Common myeloid progenitor, CD34-positive (primary cell): Measurements from ENCODE around the gene GSTM2.

Source experiments
- CTCF ChIA-PET: fragments of 350-600 bp; sonication (Branson Sonifier 250); formaldehyde crosslinking; loops from one replicate; lab custom pipeline; 2021; ENCODE audit warnings: antibody characterized with exemption; lab: Charles Lee
- POLR2A ChIA-PET: fragments of 350-600 bp; sonication (Branson Sonifier 250); formaldehyde crosslinking; loops from one replicate; lab custom pipeline; 2021; ENCODE audit warnings: antibody characterized with exemption; lab: Charles Lee
- DNase-seq, 3 donors: peaks; one replicate each; pipeline versions ENCODE4 v3.0.0 to v3.0.0-alpha.2; 2013
- H3K27ac ChIP-seq, 2 experiments: 1 replicate in 1 of 2; 2 replicates in 1 of 2; pipeline ENCODE4 v1.7.0; 2013; ENCODE audit warnings: inconsistent platforms in 2 of 2, low read length in 2 of 2, mild to moderate bottlenecking in 2 of 2, low read depth in 1 of 2, moderate library complexity in 1 of 2; ENCODE audit not compliant: severe bottlenecking in 2 of 2, insufficient read depth in 1 of 2, poor library complexity in 1 of 2
- H3K27me3 ChIP-seq, 5 experiments: replicated peaks in 2 of 5; 1 replicate in 3 of 5; 2 replicates in 2 of 5; pipeline versions ENCODE4 v1.6.1 to v1.7.0; 2013; ENCODE audit warnings: low read length in 4 of 5, mild to moderate bottlenecking in 2 of 5, moderate library complexity in 2 of 5, inconsistent platforms in 1 of 5; ENCODE audit not compliant: insufficient read depth in 5 of 5, control insufficient read depth in 4 of 5
- H3K36me3 ChIP-seq, 4 experiments: 1 replicate in 2 of 4; 2 replicates in 2 of 4; pipeline versions ENCODE4 v1.6.1 to v1.7.0; 2013; ENCODE audit warnings: low read length in 3 of 4, control low read depth in 1 of 4, mild to moderate bottlenecking in 1 of 4; ENCODE audit not compliant: control insufficient read depth in 4 of 4, insufficient read depth in 4 of 4
- H3K4me1 ChIP-seq, 4 experiments: 1 replicate in 3 of 4; 2 replicates in 1 of 4; pipeline versions ENCODE4 v1.6.1 to v1.7.1; 2013; ENCODE audit warnings: low read length in 3 of 4, mild to moderate bottlenecking in 3 of 4, control low read depth in 1 of 4, inconsistent platforms in 1 of 4, moderate library complexity in 1 of 4; ENCODE audit not compliant: control insufficient read depth in 4 of 4, insufficient read depth in 4 of 4; ENCODE audit errors: control extremely low read depth in 1 of 4
- H3K4me3 ChIP-seq, 7 experiments: 1 replicate in 4 of 7; 2 replicates in 3 of 7; pipeline versions ENCODE4 v1.5.1 to v1.7.0; 2013; ENCODE audit warnings: mild to moderate bottlenecking in 7 of 7, low read length in 6 of 7, moderate library complexity in 6 of 7, inconsistent platforms in 2 of 7, low read depth in 2 of 7, control low read depth in 1 of 7; ENCODE audit not compliant: insufficient read depth in 4 of 7, control insufficient read depth in 1 of 7; ENCODE audit errors: extremely low read depth in 1 of 7
- H3K9me3 ChIP-seq, 5 experiments: 1 replicate in 4 of 5; 2 replicates in 1 of 5; pipeline versions ENCODE4 v1.6.1 to v1.7.1; 2013; ENCODE audit warnings: low read length in 4 of 5, mild to moderate bottlenecking in 2 of 5, inconsistent platforms in 1 of 5, low read depth in 1 of 5, moderate library complexity in 1 of 5; ENCODE audit not compliant: control insufficient read depth in 4 of 5, insufficient read depth in 2 of 5; ENCODE audit errors: control extremely low read depth in 1 of 5
- WGBS: methylation state at CpG from one replicate; pipeline ENCODE4 v1.1.5; 2013; ENCODE audit not compliant: insufficient coverage; 5-methylcytosine and 5-hydroxymethylcytosine counted together

GSTM2 gene

DNA sequence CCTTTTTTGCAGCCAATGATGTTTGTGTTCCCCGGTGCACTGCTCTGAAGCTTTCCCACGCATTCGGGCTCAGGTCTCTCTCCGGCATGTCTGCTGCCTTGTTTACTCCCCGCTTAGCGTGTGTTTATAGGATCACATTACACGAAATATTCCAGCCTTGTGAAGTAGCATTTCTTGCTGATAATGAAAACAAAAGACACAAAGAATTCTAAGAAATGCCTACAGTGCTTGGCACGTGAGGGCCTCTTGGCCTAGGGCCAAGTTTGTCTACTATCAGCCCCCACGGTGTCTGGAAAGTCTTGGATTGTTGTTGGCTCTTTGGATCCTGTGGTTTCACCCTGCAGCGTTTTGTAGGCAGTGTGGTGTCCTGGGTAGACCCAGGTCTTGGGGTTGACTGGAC is 23.2 kb upstream of the GSTM2 start:
- H3K9me3 ChIP-seq = peaks cover 0 to 3% (median 0%) of the 10 kb centered on the region in 5 experiments
- H3K4me1 ChIP-seq = peaks cover 0 to 38% (median 14%) of the 10 kb centered on the region in 4 experiments
- H3K27ac ChIP-seq = no peak overlapping the region
- ChIA-PET POLR2A (no interaction called here), CTCF (interaction anchor here (1.4 to 25.8 kb wide), 4 partner anchors 11 to 133 kb away, joined by 3 to 430 read pairs (median 276); partner anchors contain the start of genes GNAI3, GPR61 and GSTM4)
- 30% methylated on average over 2 of the region's 10 CpGs for WGBS
- H3K4me3 ChIP-seq = no peak overlapping the region
- no peak for DNase-seq
- H3K27me3 ChIP-seq = no peaks in the 10 kb centered on the region
- no peaks in the 10 kb centered on the region for H3K36me3 ChIP-seq

DNA sequence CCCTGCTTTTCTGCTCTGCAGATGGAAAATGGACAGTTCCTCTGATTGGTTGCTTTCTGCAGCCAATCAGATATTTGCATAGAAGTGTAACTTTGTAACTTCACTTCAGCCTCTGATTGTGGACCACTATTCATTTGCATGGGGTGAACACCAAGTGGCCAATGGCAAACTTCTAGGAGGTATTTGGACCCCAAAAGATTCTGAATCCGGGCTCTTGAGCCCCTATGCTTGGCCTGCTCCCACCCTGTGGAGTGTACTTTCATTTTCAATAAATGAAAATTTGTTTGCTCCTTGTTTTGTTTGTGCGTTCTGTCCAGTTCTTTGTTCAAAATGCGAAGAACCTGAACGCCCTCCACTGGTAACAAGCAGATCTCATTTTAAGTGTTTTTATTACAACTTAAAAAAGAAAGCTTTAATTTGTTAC is 18.4 kb upstream of the GSTM2 start:
- peak; percentile 48 to 80 (median 70) for DNase-seq
- Histone ChIP-seq H3K9me3 (peaks cover 0 to 3% (median 0%) of the 10 kb centered on the region in 5 experiments), H3K4me1 (peaks cover 0 to 6% (median 0%) of the 10 kb centered on the region in 4 experiments), H3K27me3 (peaks cover 0 to 2% (median 0%) of the 10 kb centered on the region in 5 experiments), H3K36me3 (no peaks in the 10 kb centered on the region), H3K27ac (no peak overlapping the region), H3K4me3 (peak overlapping the region in 3 of 7 experiments; percentile 34 to 68 (median 38))
- 50% methylated on average over 1 of the region's 4 CpGs for WGBS
- POLR2A ChIA-PET = no interaction called here
- CTCF ChIA-PET = interaction anchor here (0.7 to 15.1 kb wide), 19 partner anchors 11 to 380 kb away, joined by 3 to 233 read pairs (median 6); partner anchors contain the start of genes AHCYL1, GSTM1 and GSTM2

DNA sequence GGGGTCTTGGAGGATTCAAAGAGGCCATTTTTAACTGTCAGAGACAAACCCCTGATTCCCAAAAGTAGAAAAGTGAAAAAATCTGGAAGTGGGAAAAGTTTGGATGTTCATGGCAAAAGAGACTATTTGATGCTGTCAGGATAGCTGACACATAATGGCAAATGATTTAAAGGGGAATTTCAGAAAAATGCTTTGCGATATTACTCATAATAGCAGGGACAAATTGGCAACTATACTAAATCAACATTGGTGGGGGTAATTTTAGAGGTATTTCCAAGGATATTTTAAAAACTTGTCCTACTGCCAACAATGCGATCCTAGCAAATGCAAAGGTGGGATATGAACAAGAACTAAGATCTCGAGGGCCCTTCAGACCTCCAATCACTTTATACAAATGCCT is 17.2 kb upstream of the GSTM2 start:
- POLR2A ChIA-PET = no interaction called here

DNA sequence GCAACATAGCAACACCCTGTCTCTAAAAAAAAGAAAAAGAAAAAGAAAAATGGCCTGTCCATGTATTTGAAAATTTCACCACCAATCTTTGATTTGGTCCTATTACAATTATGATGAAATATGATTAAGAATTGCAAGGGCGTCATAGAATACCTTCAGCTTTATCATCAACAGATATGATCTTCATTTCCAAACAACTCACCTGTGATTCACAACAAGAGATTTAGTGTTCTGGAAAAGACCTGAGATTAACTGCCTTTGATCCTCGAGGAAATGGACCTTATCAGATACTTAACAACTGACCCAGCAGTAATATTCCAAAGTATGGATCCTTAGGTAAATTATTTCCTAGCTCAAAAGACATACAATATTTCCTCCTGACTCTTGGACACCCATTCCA is 15.5 kb upstream of the GSTM2 start:
- Histone ChIP-seq H3K4me3 (no peak overlapping the region), H3K27me3 (peaks cover 0 to 2% (median 0%) of the 10 kb centered on the region in 5 experiments), H3K9me3 (no peaks in the 10 kb centered on the region), H3K27ac (no peak overlapping the region), H3K36me3 (no peaks in the 10 kb centered on the region), H3K4me1 (peaks cover 0 to 23% (median 15%) of the 10 kb centered on the region in 4 experiments)
- POLR2A ChIA-PET = no interaction called here
- WGBS = 88% methylated on average over 1 of the region's 2 CpGs
- DNase-seq = no peak
- CTCF ChIA-PET = interaction anchor here (1.1 to 15.1 kb wide), 8 partner anchors 14 to 332 kb away, joined by 3 to 233 read pairs (median 10); partner anchors contain the start of gene AHCYL1

More for the DNA sequence above, 17.2 kb upstream of the GSTM2 start:
- CTCF ChIA-PET = interaction anchor here (0.7 to 15.1 kb wide), 22 partner anchors 10 to 1006 kb away, joined by 3 to 233 read pairs (median 5); partner anchors contain the start of genes AHCYL1, GSTM1 and GSTM2
- Histone ChIP-seq H3K27ac (no peak overlapping the region), H3K4me1 (peaks cover 0 to 11% (median 6%) of the 10 kb centered on the region in 4 experiments), H3K9me3 (peaks cover 0 to 3% (median 0%) of the 10 kb centered on the region in 5 experiments), H3K27me3 (peaks cover 0 to 2% (median 0%) of the 10 kb centered on the region in 5 experiments), H3K4me3 (no peak overlapping the region), H3K36me3 (no peaks in the 10 kb centered on the region)
- WGBS = 100% methylated on average over 1 of the region's 3 CpGs
- DNase-seq = no peak

DNA sequence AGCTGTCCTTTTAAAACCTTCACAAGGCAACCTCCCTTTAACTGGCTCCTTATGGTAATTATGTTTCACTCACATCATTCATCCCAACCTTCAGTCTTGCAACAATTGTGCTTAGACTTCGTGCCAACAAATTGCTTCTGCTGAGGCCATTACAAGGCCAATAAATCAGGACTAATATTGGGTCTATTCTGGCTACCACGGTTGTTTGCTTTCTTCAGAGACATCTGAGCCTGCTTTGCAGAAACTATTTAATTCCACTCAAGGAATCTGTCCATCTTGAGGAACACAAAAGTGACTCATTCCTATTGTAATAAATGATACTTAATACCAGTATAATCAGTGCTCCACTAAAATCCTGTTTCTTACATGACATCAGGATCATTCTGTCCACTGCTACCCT is 14.6 kb upstream of the GSTM2 start:
- ChIA-PET POLR2A (no interaction called here), CTCF (interaction anchor here (1.1 to 15.1 kb wide), 5 partner anchors 15 to 122 kb away, joined by 3 to 233 read pairs (median 19); no protein-coding TSS in a partner anchor)
- no peaks in the 10 kb centered on the region for H3K9me3 ChIP-seq
- peaks cover 0 to 27% (median 20%) of the 10 kb centered on the region in 4 experiments for H3K4me1 ChIP-seq
- H3K4me3 ChIP-seq = no peak overlapping the region
- H3K27me3 ChIP-seq = peaks cover 0 to 2% (median 0%) of the 10 kb centered on the region in 5 experiments
- 94% methylated on average over 2 of the region's 2 CpGs for WGBS
- DNase-seq = no peak
- no peak overlapping the region for H3K27ac ChIP-seq
- peaks cover 0 to 5% (median 0%) of the 10 kb centered on the region in 4 experiments for H3K36me3 ChIP-seq

DNA sequence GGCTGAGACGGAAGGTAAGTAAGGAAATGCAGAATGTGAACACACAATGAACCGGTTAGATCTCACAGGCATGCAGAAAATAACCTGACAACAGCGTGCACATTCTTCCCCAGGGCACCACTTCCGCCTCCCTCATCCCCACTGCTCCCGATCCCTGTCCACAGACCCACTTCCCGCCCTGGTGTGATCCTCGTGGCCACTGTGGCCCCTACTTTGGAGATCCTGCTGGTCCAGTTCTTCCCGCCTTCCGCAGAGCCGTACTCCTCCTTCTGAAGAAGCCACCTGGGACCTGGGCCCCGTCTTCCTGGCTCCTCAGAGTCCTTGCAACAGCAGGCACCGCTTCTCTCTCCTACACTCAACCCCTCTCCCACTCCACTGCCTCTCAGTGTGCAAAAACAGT is 13.3 kb upstream of the GSTM2 start:
- POLR2A ChIA-PET = no interaction called here
- H3K4me3 ChIP-seq = no peak overlapping the region
- H3K36me3 ChIP-seq = peaks cover 0 to 14% (median 1%) of the 10 kb centered on the region in 4 experiments
- no peak overlapping the region for H3K27ac ChIP-seq
- CTCF ChIA-PET = interaction anchor here (1.2 to 15.1 kb wide), 4 partner anchors 17 to 330 kb away, joined by 4 to 233 read pairs (median 16); partner anchors contain the start of gene AHCYL1
- peaks cover 0 to 2% (median 0%) of the 10 kb centered on the region in 5 experiments for H3K27me3 ChIP-seq
- H3K4me1 ChIP-seq = peaks cover 0 to 31% (median 24%) of the 10 kb centered on the region in 4 experiments
- H3K9me3 ChIP-seq = no peaks in the 10 kb centered on the region
- no peak for DNase-seq
- 100% methylated on average over 10 of the region's 12 CpGs for WGBS
